Neural cell (in vitro differentiated cells): ENCODE results near the gene SDSL. TPM values are rescaled to one million over a fixed set of nuclear protein-coding genes. Genes with fewer than 3 reads are reported as not detected.

ENCODE experiments used
- H2AFZ ChIP-seq: fragments of 200-600, 300-800 bp; sonication (generic), shearing (Covaris generic); 2 replicates; pipeline ENCODE4 v1.6.0; 2014; ENCODE audit warnings: low read depth, mild to moderate bottlenecking, antibody characterized with exemption, low read length, moderate library complexity
- H3F3A ChIP-seq: fragments of 200-600 bp; shearing (Covaris generic); 2 replicates; pipeline ENCODE4 v1.6.1; 2016; ENCODE audit warnings: mild to moderate bottlenecking, moderate library complexity, mixed read lengths, antibody characterized with exemption, low read length; ENCODE audit not compliant: insufficient read depth, poor library complexity, severe bottlenecking
- H3K27ac ChIP-seq: fragments of 200-600, 300-800 bp; sonication (generic), shearing (Covaris generic); 2 replicates; pipeline ENCODE4 v1.5.1; 2014; ENCODE audit warnings: mild to moderate bottlenecking, low read length, moderate library complexity
- H3K27me3 ChIP-seq: fragments of 300-800, 200-600 bp; sonication (generic), shearing (Covaris generic); 2 replicates; pipeline ENCODE4 v1.6.0; 2014; ENCODE audit warnings: mild to moderate bottlenecking, low read depth, low read length, moderate library complexity; ENCODE audit not compliant: insufficient read depth
- H3K36me3 ChIP-seq: fragments of 300-800, 200-600 bp; sonication (generic), shearing (Covaris generic); 2 replicates; pipeline ENCODE4 v1.5.1; 2014; ENCODE audit warnings: mild to moderate bottlenecking, antibody characterized with exemption, low read length, moderate library complexity; ENCODE audit not compliant: insufficient read depth
- H3K4me2 ChIP-seq: fragments of 300-800, 200-600 bp; sonication (generic), shearing (Covaris generic); 2 replicates; pipeline ENCODE4 v1.6.0; 2014; ENCODE audit warnings: mild to moderate bottlenecking, low read length
- H3K4me3 ChIP-seq: fragments of 300-800, 200-600 bp; sonication (generic), shearing (Covaris generic); 2 replicates; pipeline ENCODE4 v1.5.1; 2014; ENCODE audit warnings: mild to moderate bottlenecking, low read length, moderate library complexity
- H3K79me2 ChIP-seq: fragments of 200-600 bp; shearing (Covaris generic); replicated peaks from 2 replicates; pipeline ENCODE4 v1.6.0; 2014; ENCODE audit warnings: mild to moderate bottlenecking, low read length, moderate library complexity; ENCODE audit not compliant: insufficient read depth
- H3K9ac ChIP-seq: fragments of 300-800, 200-600 bp; sonication (generic), shearing (Covaris generic); 2 replicates; pipeline ENCODE4 v1.6.1; 2016; ENCODE audit warnings: mild to moderate bottlenecking, low read length, mixed read lengths
- H3K9me2 ChIP-seq: fragments of 200-600 bp; shearing (Covaris generic); 2 replicates; pipeline ENCODE4 v1.6.1; 2016; ENCODE audit warnings: mild to moderate bottlenecking, low read length, mixed read lengths; ENCODE audit not compliant: insufficient read depth
- H3K9me3 ChIP-seq: fragments of 200-600, 300-800 bp; sonication (generic), shearing (Covaris generic); 2 replicates; pipeline ENCODE4 v1.6.1; 2016; ENCODE audit warnings: mild to moderate bottlenecking, mixed run types, low read length, moderate library complexity, mixed read lengths
- H4K20me1 ChIP-seq: fragments of 200-600 bp; shearing (Covaris generic); 2 replicates; pipeline ENCODE4 v1.6.1; 2016; ENCODE audit warnings: mild to moderate bottlenecking, mixed run types; ENCODE audit not compliant: insufficient read depth
- EP300 ChIP-seq: fragments of 450-650 bp; conservative IDR thresholded peaks from 2 replicates; pipeline ENCODE4 v1.6.1; 2014; ENCODE audit warnings: antibody characterized with exemption, mild to moderate bottlenecking, moderate library complexity; ENCODE audit not compliant: poor library complexity, severe bottlenecking
- EZH2 ChIP-seq: fragments of 200-600, 300-800 bp; shearing (Covaris generic), sonication (generic); IDR thresholded peaks from 2 replicates; pipeline ENCODE4 v1.6.1; 2014; ENCODE audit warnings: antibody characterized with exemption, low read length, borderline replicate concordance, mild to moderate bottlenecking; ENCODE audit not compliant: insufficient read depth, poor library complexity, severe bottlenecking
- MXI1 ChIP-seq: fragments of 450-650 bp; conservative IDR thresholded peaks from 2 replicates; pipeline ENCODE4 v1.6.1; 2014; ENCODE audit warnings: antibody characterized with exemption, mild to moderate bottlenecking; ENCODE audit not compliant: poor library complexity, severe bottlenecking
- POLR2AphosphoS5 ChIP-seq: IDR thresholded peaks from 2 replicates; pipeline ENCODE4 v1.6.1; 2012
- RAD21 ChIP-seq: fragments of 450-650 bp; conservative IDR thresholded peaks from 2 replicates; pipeline ENCODE4 v1.6.1; 2014; ENCODE audit warnings: antibody characterized with exemption, mild to moderate bottlenecking, moderate library complexity
- SMC3 ChIP-seq: fragments of 450-650 bp; conservative IDR thresholded peaks from 2 replicates; pipeline ENCODE4 v1.6.1; 2014; ENCODE audit warnings: antibody characterized with exemption, mild to moderate bottlenecking, moderate library complexity; ENCODE audit not compliant: poor library complexity
- TAF1 ChIP-seq: IDR thresholded peaks from 2 replicates; pipeline ENCODE4 v1.6.1; 2012; ENCODE audit warnings: low read depth
- polyA plus RNA-seq: library from polyadenylated mRNA; depleted of rRNA; stranded (reverse); fragments of >200 nt; gene quantifications from 2 replicates; pipeline ENCODE4 v1.2.3, GENCODE V29; 2014
- TF ChIP-seq, protein P1 (sequence below): fragments of 450-650 bp; IDR thresholded peaks from 2 replicates; pipeline ENCODE4 v1.5.1; 2014; ENCODE audit warnings: antibody characterized with exemption, mild to moderate bottlenecking, moderate library complexity; ENCODE audit not compliant: poor library complexity, severe bottlenecking
- TF ChIP-seq, protein P2 (sequence below): IDR thresholded peaks from 2 replicates; pipeline ENCODE4 v1.6.1; 2012; ENCODE audit warnings: borderline replicate concordance

SDSL gene
- polyA plus RNA-seq, 1 donor from 2014 or later: 2.7 TPM

DNA sequence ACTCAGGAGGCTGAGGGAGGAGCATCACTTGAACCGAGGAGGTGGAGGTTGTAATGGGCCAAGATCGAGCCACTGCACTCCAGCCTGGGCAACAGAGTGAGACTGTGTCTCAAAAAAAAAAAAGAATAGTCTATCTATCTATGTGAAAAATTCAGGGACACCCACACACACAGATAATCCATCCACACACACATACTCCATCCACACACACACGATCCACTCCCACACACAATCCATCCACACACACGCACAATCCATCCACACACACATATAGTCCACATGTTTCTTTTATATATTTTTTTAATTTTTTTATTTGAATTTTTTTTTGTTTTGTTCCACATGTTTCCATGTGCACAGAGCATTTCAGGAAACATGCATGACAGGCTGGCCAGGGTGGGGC is 21.8 kb upstream of the SDSL start:
- Histone ChIP-seq H3K9ac (no peak overlapping the region), H3K27me3 (no peaks in the 10 kb centered on the region), H3K36me3 (no peaks in the 10 kb centered on the region), H3K79me2 (no peaks in the 10 kb centered on the region), H3F3A (no peaks in the 10 kb centered on the region), H3K4me2 (no peak overlapping the region), H3K27ac (no peak overlapping the region), H3K9me2 (no peaks in the 10 kb centered on the region), H3K9me3 (no peaks in the 10 kb centered on the region), H2AFZ (no peak overlapping the region), H4K20me1 (no peaks in the 10 kb centered on the region), H3K4me3 (no peak overlapping the region)
- no peak for TF ChIP-seq RAD21
- no peak for TF ChIP-seq TAF1
- TF ChIP-seq SMC3: no peak
- TF ChIP-seq MXI1: no peak
- TF ChIP-seq, protein P1, sequence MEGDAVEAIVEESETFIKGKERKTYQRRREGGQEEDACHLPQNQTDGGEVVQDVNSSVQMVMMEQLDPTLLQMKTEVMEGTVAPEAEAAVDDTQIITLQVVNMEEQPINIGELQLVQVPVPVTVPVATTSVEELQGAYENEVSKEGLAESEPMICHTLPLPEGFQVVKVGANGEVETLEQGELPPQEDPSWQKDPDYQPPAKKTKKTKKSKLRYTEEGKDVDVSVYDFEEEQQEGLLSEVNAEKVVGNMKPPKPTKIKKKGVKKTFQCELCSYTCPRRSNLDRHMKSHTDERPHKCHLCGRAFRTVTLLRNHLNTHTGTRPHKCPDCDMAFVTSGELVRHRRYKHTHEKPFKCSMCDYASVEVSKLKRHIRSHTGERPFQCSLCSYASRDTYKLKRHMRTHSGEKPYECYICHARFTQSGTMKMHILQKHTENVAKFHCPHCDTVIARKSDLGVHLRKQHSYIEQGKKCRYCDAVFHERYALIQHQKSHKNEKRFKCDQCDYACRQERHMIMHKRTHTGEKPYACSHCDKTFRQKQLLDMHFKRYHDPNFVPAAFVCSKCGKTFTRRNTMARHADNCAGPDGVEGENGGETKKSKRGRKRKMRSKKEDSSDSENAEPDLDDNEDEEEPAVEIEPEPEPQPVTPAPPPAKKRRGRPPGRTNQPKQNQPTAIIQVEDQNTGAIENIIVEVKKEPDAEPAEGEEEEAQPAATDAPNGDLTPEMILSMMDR: no peak
- no peak for TF ChIP-seq POLR2AphosphoS5
- TF ChIP-seq, protein P2, sequence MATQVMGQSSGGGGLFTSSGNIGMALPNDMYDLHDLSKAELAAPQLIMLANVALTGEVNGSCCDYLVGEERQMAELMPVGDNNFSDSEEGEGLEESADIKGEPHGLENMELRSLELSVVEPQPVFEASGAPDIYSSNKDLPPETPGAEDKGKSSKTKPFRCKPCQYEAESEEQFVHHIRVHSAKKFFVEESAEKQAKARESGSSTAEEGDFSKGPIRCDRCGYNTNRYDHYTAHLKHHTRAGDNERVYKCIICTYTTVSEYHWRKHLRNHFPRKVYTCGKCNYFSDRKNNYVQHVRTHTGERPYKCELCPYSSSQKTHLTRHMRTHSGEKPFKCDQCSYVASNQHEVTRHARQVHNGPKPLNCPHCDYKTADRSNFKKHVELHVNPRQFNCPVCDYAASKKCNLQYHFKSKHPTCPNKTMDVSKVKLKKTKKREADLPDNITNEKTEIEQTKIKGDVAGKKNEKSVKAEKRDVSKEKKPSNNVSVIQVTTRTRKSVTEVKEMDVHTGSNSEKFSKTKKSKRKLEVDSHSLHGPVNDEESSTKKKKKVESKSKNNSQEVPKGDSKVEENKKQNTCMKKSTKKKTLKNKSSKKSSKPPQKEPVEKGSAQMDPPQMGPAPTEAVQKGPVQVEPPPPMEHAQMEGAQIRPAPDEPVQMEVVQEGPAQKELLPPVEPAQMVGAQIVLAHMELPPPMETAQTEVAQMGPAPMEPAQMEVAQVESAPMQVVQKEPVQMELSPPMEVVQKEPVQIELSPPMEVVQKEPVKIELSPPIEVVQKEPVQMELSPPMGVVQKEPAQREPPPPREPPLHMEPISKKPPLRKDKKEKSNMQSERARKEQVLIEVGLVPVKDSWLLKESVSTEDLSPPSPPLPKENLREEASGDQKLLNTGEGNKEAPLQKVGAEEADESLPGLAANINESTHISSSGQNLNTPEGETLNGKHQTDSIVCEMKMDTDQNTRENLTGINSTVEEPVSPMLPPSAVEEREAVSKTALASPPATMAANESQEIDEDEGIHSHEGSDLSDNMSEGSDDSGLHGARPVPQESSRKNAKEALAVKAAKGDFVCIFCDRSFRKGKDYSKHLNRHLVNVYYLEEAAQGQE: no peak
- TF ChIP-seq EP300: no peak
- TF ChIP-seq EZH2: no peak

DNA sequence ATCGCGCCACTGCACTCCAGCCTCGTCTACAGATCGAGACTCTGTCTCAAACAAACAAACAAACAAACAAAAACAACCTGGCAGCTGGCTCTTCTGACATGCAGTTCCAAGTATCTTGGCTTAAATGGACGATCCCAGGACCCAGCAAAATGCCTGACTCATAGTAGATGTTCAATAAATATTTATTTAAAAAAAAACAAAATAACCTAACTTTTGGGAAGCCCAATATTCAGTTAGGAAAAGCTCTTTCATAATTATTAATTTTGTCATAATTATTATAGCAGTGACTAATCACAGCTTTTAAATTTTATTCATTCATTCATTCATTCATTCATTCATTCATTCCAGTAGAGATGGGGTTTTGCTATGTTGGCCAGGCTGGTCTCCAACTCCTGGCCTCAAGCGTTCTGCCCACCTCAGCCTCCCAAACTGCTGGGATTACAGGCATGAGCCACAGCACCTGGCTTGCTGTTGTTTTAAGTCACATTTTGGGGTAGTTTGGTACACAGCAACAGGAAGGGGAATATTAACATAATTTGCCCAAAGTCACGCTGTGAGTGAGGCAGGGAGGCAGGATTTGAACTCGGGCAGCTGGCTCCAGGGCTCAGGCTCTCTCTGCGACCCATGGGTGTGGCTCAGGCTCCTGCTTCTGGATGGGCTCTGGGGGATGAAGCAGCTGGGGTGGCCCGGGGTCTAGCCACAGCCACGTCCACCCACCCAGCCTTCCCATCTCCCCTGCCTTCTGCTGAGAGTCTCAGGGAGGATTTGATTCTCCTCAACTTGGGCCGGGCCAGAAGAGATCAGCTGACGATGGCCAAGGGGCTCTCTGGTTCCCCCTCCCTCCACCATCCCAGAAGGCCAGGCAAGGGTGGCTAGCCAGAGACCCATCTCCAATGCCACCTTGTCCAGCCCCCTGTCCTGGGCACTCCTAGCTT is 20.8 kb upstream of the SDSL start:
- Histone ChIP-seq H3K79me2 (no peaks in the 10 kb centered on the region), H3F3A (no peaks in the 10 kb centered on the region), H4K20me1 (no peaks in the 10 kb centered on the region), H3K9ac (no peak overlapping the region), H3K4me3 (no peak overlapping the region), H3K36me3 (no peaks in the 10 kb centered on the region), H3K9me2 (no peaks in the 10 kb centered on the region), H3K9me3 (no peaks in the 10 kb centered on the region), H2AFZ (no peak overlapping the region), H3K4me2 (no peak overlapping the region), H3K27me3 (no peaks in the 10 kb centered on the region), H3K27ac (no peak overlapping the region)
- no peak for TF ChIP-seq SMC3
